RPMI7951 (cell line): ENCODE results near the gene EML6. TPM values are rescaled to one million over a fixed set of nuclear protein-coding genes. Genes with fewer than 3 reads are reported as not detected.
"Not testable (repeated sequence)": the region's sequence is repeated elsewhere in the genome, so short reads cannot be mapped to it uniquely, and the experiment has no call there.

ENCODE experiments used
- DNase-seq: peaks from one replicate; pipeline ENCODE4 v3.0.0-alpha.2; 2012; ENCODE audit warnings: low read depth
- total RNA-seq: library from RNA; depleted of rRNA; stranded (reverse); fragments of >200 nt; shearing (Covaris generic); gene quantifications from 2 replicates; pipeline ENCODE4 v1.2.3, GENCODE V29; 2014

EML6 gene
- total RNA-seq, 1 experiment from 2014 or later: 0.72 TPM

DNA sequence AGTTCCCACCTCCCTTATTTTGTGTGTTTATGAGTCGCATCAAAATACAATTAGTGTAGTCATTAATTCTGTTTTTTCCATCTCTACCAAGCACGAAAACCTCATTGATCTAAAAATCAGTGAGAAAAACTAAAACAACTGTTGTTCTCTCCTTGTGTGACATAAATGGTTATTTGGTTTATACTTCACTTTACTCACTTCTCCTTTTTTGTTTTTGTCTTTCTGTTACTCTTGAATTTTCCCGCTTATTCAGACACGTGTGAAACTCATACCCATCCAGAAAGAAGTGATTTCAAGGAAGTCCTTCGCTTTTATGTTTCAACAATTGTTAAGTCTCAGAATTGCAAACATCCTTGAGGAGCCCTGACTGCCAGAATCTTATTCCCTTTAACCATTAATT is 121.6 kb downstream of the EML6 start:
- DNase-seq: no peak

DNA sequence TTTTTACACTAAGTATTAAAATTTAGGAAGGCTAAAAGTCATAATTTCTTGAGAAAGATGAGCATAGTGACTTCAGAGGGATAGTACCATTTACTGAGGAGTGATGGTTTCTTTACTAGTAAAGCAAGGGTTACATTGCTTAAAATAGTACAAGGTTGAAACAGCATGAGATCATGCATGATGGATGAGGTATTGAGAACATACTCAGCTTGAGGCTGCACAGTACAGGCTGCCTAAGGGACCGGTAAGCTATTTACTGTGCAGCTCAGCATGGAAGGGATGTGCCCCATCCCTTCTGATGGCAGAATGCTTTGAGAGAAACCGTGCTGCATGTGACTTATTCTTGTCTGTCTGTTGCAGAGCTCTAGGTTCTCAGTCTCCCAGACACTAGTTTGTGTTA is 122.1 kb downstream of the EML6 start:
- DNase-seq: no peak

DNA sequence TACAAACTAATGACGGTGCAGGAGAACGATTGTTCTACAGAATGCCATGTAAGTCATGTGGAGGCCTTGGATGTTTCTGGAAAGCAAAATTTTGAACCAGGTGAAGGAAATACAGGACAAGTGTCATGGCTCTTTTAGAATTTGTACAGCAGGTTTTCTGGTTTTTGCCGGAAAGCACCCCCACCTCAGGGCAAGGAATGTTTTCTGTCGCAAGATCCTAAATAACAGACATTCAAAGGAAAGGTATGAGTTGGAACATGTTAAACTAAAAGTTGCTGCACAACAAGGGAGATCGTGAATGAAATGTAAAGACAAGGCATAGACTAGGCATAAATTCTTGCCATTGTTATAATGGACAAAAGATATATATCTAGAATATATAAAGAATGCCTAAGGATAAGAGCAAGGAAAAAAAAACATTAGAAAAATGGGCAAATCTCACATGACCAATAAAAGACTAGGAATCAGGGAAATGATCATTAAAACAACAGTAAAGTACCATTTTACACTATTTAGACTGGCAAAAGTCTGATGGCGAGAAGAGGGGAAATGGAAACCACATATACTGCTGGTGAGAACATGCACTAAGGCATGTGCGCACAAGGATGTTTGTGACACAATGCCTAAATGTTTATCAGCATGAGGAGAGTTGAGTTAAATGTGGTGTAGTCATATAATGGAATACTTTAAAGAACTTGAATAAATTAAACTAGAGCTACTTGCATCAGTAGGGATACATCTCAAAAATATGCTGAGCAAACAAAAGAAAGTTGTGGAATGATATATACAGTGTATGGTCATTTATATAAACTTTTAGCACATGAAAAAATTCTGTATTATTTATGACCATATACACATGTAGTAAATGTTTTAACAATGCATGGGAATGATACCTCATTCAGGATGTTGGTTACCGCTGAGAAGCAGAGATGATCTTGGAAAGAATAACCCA is 127.0 kb downstream of the EML6 start:
- no peak for DNase-seq

DNA sequence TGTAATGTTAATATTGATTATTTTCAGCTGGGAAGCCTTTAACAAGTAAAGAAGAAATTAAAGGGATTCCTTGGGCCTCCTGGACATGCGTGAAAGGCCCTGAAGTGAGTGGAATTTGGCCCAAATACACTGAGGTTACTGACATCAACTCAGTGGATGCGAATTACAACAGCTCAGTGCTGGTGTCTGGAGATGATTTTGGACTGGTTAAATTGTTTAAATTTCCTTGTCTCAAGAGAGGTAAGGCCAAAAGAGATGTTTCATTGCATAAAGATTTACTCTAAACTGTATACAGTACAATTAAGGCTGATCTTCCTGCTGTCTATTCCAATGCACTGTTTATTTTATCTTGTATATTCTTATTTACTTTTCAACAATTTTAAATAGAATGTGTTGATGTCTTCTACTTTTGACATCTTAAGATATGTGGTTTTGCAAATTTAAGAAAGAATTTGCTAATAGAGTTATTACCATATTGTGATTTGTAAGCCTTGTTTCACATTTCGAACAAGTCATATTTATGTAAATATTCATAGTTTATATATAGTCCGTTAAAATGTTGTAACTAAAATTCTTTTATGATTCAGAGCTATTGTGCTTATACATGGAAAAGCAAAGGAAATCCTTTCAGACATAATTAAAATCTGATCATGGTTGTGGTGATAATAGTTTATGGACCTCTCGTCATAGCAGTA is 130.3 kb downstream of the EML6 start:
- DNase-seq: no peak

DNA sequence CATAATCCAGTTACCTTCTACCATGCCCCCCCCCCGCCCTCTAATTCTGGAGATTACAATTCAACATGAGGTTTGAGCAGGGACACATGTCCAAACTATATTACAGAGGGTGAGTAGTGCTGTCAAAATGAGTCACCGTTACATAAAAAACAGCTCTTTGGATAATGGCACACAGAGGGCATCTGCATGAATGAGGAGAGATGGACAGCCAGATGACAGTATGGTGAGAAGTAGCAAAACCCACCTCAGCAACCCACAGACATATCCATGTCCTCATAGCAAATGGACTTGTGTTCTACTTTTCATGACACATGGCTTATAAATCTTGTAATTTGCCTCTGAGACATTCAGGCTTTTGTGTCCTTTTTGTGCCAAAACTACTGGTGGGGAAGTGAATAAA is 132.0 kb downstream of the EML6 start:
- DNase-seq: peak; percentile 70

DNA sequence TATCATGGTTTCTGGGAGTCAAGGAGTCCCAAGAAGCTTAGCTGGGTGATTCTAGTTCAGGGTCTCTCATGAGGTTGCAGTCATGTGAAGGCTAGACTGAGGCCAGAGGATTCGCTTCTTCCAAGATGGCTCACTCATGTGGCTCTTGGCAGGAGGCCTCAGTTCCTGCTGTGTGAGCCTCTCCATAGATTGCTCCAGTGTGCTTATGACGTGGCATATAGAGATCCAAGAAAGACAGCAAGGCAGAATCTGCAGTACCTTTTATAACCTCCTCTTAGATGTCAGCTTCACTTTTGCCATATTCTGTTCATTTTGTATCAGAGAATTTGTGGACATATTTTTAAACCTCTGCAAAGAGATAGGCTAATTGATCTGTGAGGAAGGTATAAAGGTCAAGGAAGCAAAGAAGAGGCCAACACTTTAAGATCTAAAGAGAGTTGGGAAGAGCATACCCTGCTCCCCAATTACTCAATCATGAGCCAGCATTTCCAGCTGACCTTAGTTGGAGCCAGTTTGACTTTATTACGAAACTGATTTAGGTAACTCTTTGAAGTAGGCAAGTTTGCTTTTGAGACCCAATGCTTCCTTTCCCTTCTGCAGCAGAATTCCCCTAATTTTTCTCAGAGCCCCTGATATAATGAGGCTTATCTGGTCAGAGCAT is 134.7 kb downstream of the EML6 start:
- DNase-seq: peak; percentile 81

DNA sequence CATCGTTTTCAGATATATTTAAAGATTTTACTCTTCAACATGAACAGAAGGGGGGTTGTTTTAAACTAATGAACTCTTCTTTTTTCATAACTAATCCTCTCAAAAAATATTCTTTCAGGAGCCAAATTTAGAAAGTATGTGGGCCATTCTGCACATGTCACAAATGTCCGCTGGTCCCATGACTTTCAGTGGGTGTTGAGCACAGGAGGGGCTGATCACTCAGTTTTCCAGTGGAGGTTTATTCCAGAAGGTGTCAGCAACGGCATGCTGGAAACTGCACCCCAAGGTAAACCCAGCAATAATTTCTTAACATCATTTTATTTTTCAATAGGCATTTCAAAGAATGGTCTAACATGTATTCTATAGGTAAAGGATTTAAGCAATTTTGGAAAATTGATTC is 136.0 kb downstream of the EML6 start:
- DNase-seq: peak; percentile 37

DNA sequence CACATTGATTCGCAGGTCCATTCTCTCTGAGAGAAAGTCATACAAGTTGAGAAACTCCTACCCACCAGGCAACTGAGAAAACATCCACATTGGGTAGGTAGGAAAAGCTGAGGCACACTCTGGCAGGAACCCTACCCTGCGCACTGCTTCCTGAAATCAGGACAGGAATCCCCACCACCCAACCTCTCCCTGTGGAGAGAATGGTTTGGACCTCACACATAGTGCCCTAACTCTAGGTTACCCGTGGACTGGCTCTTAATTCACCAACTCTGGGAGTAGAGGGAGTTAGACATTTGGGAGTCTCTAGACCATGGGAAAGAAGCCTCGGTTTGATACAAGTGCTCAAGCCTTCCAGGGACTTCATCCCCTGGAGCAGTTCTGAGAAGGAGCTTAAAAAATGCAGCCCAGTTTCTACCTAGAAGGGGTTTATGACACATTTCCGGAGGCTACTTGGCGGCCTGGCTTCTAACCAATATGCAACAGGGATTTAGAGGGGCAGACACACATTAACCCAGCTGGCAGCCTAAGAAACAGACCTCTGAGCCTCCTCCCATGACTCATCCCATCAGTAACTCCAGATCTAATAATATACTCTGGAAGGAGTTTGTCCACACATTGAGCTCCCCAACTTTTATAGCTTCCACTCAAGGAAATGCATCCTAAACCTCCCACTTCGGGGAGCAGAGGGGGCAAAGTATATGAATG is 136.7 kb downstream of the EML6 start:
- DNase-seq: peak; percentile 99

DNA sequence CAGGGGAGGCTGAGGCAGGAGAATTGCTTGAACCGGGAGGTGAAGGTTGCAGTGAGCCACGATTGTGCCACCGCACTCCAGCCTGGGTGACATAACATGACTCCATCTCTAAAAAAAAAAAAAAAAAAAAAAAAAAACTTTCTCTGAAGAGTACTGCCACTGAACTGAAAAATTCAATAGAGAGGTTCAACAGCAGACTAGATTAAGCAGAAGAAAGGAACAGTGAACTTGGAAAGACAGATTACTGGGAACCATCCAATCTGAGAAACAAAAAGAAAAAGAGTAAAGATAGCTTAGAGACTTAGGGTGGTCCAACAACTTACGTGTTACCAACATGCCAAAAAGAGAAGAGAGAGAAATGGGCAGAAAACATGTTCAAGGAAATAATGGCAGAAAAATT is 138.8 kb downstream of the EML6 start:
- DNase-seq: no peak

DNA sequence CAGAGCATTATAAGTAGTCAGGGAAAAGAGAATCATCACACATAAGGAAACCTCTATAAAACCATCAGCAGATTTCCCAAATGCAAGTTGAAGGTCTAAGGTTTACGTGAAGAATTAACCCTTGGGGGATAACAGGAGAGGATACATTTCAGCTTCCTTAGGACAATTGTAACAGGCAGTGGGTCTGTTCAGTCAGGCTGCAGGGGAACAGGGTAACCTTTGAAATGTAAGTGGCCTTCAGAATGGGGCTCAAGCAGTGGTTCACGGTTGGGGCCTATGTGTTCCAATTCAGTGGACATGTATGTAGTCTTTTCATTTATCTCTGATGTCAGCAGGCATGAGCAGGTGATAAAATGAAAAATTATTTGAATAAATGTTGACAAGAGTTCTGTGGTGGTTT is 139.3 kb downstream of the EML6 start:
- DNase-seq: no peak

DNA sequence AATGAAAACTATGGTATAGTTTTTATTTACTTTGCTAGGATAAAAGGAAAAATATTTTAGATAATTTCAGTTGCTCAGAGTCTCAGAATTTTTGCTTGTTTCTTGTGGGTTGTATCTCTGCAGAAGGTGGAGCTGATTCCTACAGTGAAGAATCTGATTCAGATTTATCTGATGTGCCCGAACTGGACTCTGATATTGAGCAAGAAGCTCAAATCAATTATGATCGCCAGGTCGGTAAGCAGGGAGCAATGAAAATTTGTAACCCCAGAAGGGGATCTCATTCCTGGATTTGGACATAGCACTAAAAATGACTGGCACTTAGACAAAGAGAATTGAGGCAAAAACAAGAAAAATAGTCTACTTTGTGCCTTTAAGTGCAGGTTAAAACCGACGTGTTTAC is 140.2 kb downstream of the EML6 start:
- no peak for DNase-seq

DNA sequence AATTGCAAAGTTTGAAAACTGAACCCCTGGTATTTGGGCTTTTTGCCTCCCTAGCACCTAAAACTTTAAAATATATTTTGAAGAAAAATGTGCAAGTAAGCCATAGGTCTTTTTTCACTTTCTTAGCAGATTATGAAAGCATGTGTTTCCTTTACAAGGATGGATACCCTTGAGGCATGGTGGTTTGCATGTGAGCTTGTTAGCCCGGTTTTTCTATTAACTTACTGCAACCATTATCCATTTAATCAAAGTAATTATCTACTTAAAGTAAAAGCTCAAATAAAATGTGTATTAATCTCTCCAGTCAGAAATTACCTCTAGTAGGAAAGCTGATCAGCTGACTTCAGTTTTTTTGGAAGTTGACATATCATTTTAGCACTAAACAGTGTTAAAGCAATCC is 140.6 kb downstream of the EML6 start:
- DNase-seq: no peak

DNA sequence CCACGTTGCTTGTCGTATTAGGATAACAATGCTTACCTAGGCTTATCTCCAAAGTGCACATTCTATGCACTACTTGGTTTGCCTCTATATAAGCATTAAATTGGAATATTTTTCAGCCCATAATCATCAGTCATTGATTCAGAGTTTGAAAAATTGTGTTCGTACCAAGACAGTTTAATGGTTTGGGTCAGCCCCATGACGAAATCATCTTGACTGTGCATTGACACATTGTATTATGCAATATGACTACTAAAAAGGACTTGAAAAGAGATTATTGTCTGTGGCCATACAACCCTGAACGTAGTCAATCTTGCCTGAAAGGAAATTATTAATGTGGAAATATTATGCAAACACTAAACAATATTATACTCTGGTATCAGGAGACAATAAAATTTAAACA is 141.3 kb downstream of the EML6 start:
- no peak for DNase-seq

DNA sequence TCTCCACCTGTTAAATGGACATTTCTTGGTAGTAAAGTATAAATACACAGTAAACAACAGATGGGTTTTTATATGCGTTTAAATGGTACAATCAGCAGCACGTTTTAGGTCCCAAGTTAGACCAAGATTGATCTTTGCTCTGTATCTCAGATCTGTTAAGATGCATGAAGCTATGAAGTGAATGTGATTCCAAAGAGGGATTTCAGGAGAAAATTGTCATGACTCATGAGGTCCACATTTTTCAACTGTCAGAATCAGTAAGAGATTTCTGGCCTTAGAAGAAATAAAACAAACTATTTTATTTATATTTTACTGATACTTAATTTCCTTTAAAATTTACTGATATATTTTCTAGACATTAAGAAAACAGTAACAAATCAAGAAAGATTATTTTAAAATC is 142.7 kb downstream of the EML6 start:
- DNase-seq: no peak

DNA sequence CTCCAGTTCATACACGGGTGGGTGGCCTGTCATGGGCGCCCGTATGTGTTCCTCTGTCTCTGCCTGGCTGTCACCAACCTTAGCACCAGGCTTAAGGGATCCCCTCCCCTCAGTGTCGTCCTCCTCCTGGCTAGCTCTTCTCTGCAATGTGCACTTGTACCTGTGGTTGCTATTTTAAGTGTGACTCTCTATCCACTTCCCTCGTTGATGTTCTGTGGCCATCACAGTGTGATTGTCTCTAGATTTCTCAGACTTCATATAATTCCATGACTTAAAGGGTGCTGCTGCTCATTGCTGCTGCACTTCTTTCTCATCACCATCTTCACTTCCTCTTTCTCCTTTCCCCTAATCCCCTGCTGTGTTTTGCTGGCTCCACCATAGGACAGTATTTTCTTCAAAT is 143.4 kb downstream of the EML6 start:
- DNase-seq: no peak

DNA sequence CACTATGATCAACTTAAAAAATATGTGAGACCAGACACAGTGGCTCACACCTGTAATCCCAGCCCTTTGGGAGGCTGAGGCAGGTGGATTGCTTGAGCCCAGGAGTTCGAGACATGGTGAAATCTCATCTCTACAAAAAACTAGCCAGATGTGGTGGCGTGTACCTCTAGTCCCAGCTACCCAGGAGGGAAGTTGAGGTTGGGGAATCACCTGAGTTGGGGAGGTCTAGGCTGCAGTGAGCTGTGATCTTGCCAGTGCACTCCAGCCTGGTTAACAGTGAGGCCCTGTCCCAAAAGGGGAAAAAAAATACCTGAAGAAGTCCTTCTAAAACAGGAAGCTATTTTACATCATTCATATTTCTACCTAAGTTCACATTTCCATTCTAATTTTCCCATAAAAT is 144.0 kb downstream of the EML6 start:
- DNase-seq: no peak

DNA sequence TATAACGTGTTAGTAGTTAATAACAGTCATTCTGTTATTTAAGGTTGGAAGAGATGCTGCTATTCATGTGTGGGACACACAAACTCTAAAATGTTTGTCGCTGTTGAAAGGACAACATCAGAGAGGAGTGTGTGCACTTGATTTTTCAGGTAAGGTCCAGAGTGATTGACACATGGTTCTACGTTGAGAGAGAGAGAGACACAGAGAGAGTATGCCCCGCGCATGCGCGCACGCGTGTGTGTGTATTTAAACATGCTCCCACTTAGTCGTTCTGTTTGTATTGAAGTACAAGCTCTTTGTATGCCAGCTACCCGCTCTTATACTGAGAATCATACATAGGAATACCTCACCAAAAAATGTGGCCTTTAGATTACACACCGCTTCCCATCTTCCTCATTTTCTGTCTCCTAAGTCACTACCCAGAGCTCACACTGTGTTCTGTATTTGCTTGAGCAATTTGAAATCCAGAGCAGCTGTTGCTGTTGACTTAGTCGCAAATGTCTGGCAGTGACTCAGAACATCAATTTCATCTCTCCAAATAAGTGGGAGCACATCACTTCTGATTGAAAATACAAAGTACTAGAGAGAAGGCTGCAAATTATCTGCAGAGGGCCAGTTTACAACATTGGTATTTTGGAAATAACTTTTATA is 148.1 kb downstream of the EML6 start:
- DNase-seq: no peak

DNA sequence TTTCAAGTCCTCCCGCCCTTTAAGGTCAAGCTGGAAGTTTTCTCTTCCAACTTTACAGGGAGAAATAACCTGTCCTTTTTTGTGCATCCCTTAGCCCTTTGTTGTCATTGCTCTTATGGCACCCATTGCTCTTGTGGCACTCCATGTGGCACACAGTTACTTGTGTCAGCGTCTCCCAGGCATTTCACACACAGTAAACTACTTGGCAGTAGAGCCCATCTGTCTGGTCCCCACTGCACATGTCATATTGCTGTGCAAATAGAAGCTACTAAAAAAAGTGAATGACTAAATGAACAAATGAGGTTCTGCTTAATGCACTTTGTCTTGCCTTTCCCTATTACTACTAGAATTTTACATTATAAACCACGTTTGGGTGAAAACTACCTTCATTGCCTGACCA is 149.3 kb downstream of the EML6 start:
- DNase-seq: no peak

DNA sequence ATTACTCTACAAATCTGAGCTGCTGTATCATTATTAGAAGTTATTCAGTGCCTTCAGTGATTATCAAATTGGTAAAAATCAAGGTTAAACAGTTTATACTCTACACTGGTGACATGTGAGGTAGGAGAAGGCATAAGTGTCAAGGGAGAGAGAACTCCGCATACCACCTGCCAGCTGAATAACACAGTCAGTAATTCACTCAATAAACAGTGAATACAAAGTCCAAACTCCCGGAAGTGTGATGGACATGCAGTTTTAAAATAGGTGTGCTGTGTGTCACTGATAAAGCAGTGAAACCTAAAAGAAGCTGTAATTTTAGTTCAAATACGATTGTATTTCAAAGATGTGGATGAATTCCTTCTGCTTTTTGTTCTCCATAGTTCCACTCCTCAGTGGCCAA is 149.8 kb downstream of the EML6 start:
- not testable (repeated sequence) for DNase-seq

DNA sequence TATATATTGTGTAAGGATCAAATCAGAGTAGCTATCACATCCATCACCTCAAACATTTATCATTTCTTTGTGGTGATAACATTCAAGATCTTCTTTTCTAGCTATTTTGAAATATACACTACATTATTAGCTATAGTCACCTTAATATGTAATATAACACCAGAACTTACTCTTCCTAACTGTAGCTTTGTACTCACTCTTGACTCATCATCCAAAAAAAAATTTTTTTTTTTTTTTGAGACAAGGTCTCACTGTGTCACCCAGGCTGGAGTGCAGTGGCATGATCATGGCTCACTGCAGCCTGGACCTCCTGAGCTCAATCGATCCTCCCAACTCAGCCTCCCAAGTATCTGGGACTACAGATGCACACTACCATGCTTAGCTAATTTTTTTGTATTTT is 153.3 kb downstream of the EML6 start:
- DNase-seq: no peak

DNA sequence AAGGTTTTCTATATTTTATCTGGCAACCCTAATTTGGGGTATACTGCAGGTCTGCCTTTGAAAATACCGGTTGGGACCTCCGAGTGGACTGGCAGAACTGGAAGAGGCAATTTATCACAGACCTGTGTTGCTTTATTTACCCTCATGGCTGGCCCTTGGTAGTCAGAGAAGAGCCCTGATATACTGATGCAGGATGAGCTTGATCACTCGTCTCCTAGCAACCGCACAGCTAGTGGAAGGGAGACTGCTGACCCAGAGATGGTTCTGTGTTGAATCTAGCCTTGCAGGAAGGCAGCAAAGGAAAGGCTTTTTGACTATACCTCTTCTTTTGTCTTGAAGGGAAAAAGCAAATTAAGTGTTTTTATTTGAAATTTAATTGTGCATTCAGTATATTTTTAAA is 154.7 kb downstream of the EML6 start:
- DNase-seq: no peak

DNA sequence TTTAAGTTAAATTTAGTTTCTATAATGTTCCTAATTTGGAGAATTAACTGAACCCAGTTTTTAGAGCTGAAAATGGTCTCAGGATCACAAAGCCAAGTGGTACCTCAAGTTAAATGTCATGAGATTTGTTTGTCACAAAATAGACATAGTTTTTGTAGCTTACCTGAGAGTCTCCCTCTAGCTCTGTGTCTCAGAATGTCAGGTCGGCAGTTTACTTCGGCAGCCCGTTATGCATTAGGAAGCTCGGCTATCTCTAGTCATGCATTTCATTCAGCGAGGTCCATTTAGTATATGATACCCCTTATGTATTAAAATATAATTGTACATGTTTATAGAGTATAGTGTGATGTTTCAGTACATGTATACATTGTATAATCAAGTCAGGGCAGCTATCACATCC is 155.6 kb downstream of the EML6 start:
- DNase-seq: no peak
